Activated naive CD4-positive, alpha-beta T cell treated with anti-CD3 and anti-CD28 coated beads, Interleukin-2, amount 50 U/mL, for 72 hours (primary cell): ENCODE results near the gene ZNF425. TPM values are rescaled to one million over a fixed set of nuclear protein-coding genes. Genes with fewer than 3 reads are reported as not detected.
A peak's percentile ranks its signal among the peaks of the same experiment; 100 is the strongest.

Experiments used
- ATAC-seq, 2 donors: fragments of 150-1000 bp; cut with Tn5 transposase; 2 replicates each; pipeline ENCODE4 v1.10.0; 2021; ENCODE audit warnings: mild to moderate bottlenecking in 2 of 2, moderate library complexity in 2 of 2
- DNase-seq, 2 donors: peaks; one replicate each; pipeline ENCODE4 v3.0.0; 2021 to 2022; ENCODE audit warnings: low spot score in 2 of 2
- H3K27ac Mint-ChIP-seq, 2 donors: one replicate each; pipeline ENCODE4 v1.8.0; 2022; ENCODE audit warnings: mild to moderate bottlenecking in 2 of 2, mixed read lengths in 2 of 2
- H3K36me3 Mint-ChIP-seq, 2 donors: one replicate each; pipeline ENCODE4 v1.8.0; 2022; ENCODE audit warnings: mixed read lengths in 2 of 2
- H3K9me3 Mint-ChIP-seq, 2 donors: one replicate each; pipeline ENCODE4 v1.8.0; 2022; ENCODE audit warnings: mixed read lengths in 2 of 2
- total RNA-seq, 2 donors: library from RNA; stranded (reverse); gene quantifications; one replicate each; pipeline ENCODE4 v1.2.3, GENCODE V29; 2022

The ZNF425 gene
- under 1 TPM; 0.34 to 0.45 TPM for total RNA-seq

DNA sequence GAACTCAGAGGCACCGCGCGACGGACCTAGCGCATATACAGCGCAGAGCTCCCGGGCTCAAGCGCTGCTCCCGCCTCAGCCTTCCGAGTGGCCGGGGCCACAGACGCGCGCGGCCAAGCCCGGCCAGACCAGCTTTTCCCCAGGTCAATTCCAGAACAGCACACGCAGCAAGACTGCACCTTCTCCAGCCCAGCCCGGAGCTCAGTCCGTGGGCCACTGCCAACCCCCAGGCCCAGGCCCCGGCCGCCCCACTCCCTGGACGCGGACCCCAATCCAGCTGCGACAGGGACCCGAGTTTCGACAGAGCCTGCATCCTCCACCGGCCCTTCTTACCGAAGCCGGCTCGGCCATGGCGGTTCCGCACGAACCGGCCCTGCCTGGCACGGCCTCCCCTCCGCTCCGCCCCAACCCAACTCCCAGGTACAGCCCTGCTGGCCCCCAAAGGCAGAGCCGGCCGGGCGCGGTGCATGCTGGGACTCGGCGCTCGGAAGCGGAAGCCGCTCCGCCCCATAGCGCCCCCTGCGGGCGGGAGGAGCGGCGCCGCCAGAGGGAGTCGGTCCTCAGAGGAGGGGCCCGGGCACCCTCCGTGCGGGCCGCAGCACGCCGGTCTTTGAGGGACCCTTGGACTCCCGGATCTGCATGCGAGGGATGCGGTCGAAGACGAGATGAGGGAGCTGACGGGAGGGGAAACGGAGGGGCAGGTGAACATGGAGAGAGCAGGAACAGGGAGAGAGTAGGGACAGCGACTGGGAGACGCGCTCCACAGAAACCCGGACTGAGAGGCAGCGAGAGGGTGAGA is at the start of gene ZNF425:
Gene ZNF425 (minus strand): TSS at position 462 of the 799 bp plus-strand sequence. CDS start 111 bp downstream, at position 351.
- DNase-seq (peak; percentile 94 to 98), ATAC-seq (peak; percentile 87)
- peaks cover 5 to 6% of the 10 kb centered on the region in 2 donors for H3K9me3 Mint-ChIP-seq
- peaks cover 39 to 49% of the 10 kb centered on the region in 2 donors for H3K36me3 Mint-ChIP-seq
- peak within 1 kb of the TSS; percentile 96 to 100 for H3K27ac Mint-ChIP-seq

GRCh38 chr7:149175150-149175549 is 49.0 kb upstream of the ZNF425 start:
- no peak overlapping the region for H3K27ac Mint-ChIP-seq
- peaks cover 15 to 19% of the 10 kb centered on the region in 2 donors for H3K36me3 Mint-ChIP-seq
- no peaks in the 10 kb centered on the region for H3K9me3 Mint-ChIP-seq
- ATAC-seq (no peak), DNase-seq (no peak)

DNA sequence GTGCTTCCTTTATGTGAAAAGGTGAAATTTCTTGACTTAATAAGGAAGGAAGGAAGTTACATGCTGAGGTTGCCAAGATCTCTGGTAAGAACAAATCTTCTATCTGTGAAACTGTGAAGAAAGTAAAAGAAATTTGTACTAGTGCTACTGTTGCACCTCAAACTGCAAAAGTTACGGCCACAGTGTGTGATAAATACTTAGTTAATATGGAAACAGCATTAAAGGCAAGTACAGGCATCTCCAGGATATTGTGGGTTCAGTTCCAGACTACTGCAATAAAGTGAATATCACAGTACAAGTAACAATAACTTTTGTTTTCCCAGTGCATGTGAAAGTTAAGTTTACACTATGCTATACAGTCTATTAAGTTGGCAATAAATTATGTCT is 46.4 kb upstream of the ZNF425 start:
- H3K36me3 Mint-ChIP-seq, result peaks cover 0 to 9% of the 10 kb centered on the region in 2 donors
- ATAC-seq (no peak), DNase-seq (no peak)
- no peaks in the 10 kb centered on the region for H3K9me3 Mint-ChIP-seq
- no peak overlapping the region for H3K27ac Mint-ChIP-seq

DNA sequence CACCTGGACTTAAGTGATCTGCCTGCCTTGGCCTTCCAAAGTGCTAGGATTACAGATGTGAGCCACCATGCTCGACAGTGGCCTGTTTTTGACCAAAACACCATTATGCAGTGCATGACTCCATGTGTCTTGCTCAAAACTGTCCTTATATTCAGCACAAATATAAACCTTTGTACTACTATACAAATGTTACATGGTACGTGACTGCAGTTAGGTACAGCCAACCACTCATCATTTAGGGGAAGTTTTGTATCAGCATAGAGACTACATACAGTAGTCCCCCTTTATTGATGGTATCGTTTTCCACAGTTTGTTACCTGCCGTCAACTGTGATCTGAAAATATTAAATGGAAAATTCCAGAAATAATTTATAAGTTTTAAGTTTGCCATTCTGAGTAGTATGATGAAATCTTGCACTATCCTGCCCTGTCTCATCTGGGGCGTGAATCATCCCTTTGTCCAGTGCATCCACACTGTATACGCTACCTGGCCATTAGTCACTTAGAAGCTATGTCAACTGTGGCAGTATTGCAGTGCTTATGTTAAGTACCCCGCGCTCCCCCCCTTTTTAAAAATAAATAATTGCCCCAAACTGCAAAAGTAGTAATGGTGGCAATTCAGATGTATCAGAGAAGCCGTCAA is 45.9 kb upstream of the ZNF425 start:
- Mint-ChIP-seq H3K9me3 (no peaks in the 10 kb centered on the region), H3K36me3 (peaks cover 0 to 4% of the 10 kb centered on the region in 2 donors), H3K27ac (no peak overlapping the region)
- no peak for DNase-seq
- no peak for ATAC-seq

- H3K9me3 Mint-ChIP-seq, result no peaks in the 10 kb centered on the region
- DNase-seq (no peak), ATAC-seq (no peak)
- peak overlapping the region in 1 of 2 donors; percentile 68 for H3K27ac Mint-ChIP-seq
- no peaks in the 10 kb centered on the region for H3K36me3 Mint-ChIP-seq
These were observed 40.7 kb upstream of the ZNF425 start for GRCh38 chr7:149166630-149167352.

DNA sequence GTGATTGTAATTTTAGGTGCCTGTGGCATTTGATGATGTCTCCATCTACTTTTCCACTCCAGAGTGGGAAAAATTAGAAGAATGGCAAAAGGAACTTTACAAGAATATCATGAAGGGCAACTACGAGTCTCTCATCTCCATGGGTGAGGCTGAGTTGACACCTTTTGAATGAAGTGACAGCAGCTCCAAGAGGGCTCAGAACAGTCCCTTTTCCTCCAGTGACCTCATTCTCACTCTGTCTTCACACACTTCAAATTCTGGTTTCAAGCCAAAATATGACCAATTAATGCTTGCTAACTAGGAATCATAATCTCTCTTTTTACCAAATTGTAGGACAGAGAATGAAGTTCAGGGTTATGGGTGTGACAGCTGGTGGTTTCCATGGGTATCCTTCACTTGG is 40.0 kb upstream of the ZNF425 start:
- no peaks in the 10 kb centered on the region for H3K36me3 Mint-ChIP-seq
- no peak for DNase-seq
- H3K9me3 Mint-ChIP-seq, result no peaks in the 10 kb centered on the region
- peak in 1 of 2 donors; percentile 43 for ATAC-seq
- peak overlapping the region in 1 of 2 donors; percentile 74 for H3K27ac Mint-ChIP-seq

DNA sequence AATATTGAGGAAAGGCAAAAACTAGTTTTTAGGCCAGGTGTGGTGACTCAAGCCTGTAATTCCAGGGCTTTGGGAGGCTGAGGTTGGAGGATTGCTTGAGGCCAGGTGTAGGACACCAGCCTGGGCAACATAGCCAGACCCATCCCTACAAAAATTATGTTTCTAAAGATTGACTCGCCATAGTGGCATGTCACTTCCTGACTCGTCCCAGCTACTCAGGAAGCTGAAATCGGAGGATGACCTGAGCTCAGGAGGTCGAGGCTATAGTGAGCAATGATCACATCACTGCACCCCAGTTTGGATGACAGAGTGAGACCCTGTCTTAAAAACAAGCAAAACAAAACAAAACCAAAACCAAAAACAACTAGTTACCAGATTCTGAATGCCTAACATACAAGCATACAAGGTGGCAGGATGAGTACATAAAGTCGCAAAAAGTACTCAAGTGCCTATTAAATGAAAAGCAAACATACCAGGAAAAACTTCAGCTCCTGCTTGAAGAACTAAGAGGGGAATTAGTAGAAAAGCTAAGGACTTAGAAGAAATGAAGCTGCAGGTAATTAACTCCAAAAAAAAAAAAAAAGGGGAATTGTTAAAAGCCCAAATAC is 35.2 kb upstream of the ZNF425 start:
- H3K36me3 Mint-ChIP-seq, result peaks cover 5 to 13% of the 10 kb centered on the region in 2 donors
- DNase-seq, result no peak
- peak; percentile 62 to 73 for ATAC-seq
- no peaks in the 10 kb centered on the region for H3K9me3 Mint-ChIP-seq
- peak overlapping the region; percentile 67 to 78 for H3K27ac Mint-ChIP-seq

- peaks cover 11 to 31% of the 10 kb centered on the region in 2 donors for H3K36me3 Mint-ChIP-seq
These were observed 30.8 kb upstream of the ZNF425 start for GRCh38 chr7:149156898-149157297.

DNA sequence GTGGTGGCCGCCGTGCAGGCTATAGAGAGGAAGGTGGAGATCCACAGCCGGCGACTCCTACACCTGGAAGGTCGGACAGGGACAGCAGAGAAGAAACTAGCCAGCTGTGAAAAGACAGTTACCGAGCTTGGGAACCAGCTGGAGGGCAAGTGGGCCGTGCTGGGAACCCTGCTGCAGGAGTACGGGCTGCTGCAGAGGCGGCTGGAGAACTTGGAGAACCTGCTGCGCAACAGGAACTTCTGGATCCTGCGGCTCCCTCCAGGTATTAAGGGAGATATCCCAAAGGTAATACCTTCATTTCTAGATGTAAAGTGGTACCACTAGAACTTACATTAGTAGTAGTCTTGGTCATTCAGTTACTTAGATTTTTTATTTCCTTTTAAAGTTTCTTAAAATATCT is 27.9 kb upstream of the ZNF425 start:
- no peak for ATAC-seq
- H3K36me3 Mint-ChIP-seq, result peaks cover 11 to 31% of the 10 kb centered on the region in 2 donors
- DNase-seq, result no peak
- peak overlapping the region; percentile 25 to 37 for H3K27ac Mint-ChIP-seq
- no peaks in the 10 kb centered on the region for H3K9me3 Mint-ChIP-seq

More at GRCh38 chr7:149156898-149157297, 30.8 kb upstream of the ZNF425 start:
- Mint-ChIP-seq H3K27ac (no peak overlapping the region), H3K9me3 (no peaks in the 10 kb centered on the region)
- no peak for DNase-seq
- ATAC-seq, result no peak

GRCh38 chr7:149153346-149153745 is 27.2 kb upstream of the ZNF425 start:
- H3K36me3 Mint-ChIP-seq, result peaks cover 10 to 31% of the 10 kb centered on the region in 2 donors
- ATAC-seq, result no peak
- DNase-seq, result no peak
- peak overlapping the region in 1 of 2 donors; percentile 25 for H3K27ac Mint-ChIP-seq
- no peaks in the 10 kb centered on the region for H3K9me3 Mint-ChIP-seq

GRCh38 chr7:149150981-149151380 is 24.9 kb upstream of the ZNF425 start:
- Mint-ChIP-seq H3K9me3 (no peaks in the 10 kb centered on the region), H3K36me3 (peaks cover 11 to 15% of the 10 kb centered on the region in 2 donors), H3K27ac (peak overlapping the region in 1 of 2 donors; percentile 9)
- DNase-seq, result no peak
- no peak for ATAC-seq

- H3K9me3 Mint-ChIP-seq, result no peaks in the 10 kb centered on the region
- DNase-seq (peak; percentile 64 to 83), ATAC-seq (peak; percentile 47 to 65)
- H3K36me3 Mint-ChIP-seq, result peaks cover 5 to 7% of the 10 kb centered on the region in 2 donors
- H3K27ac Mint-ChIP-seq, result peak overlapping the region; percentile 94
These were observed 21.9 kb upstream of the ZNF425 start for GRCh38 chr7:149147752-149148653.

DNA sequence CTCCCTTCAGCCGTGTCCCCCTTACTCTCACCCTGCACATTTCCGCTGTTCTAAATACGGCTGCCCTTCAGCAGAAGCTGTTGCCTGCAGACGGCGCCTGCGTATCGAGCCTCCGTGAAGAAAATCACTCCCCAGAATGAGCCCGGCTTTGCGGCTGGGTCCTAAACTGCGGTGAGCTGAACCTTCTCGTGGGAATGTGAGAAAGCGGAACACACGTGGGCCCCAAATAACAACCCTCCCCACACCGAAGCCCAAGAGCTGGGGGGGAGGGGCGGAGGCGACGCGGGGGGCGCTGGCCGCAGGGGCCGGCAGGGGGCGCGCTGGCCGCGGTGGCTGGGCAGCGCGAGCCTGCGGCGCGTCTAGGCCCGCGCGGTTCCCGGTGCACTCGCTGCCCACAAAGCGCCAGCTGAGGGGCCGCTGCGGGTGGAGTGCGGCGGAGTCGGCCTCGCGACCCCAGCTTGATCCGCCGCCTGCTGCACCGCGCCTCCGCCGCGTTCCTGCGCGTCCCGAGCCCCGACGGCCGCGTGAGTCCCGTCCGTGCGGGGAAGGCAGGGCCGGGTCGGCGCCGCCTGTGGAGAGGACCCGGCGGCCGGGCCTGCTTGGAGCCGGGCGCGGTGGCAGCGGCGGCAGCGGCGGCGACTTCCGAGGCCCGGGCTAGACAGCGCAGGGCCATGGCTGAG is 21.1 kb upstream of the ZNF425 start, which contains the start of gene ZNF398:
Gene ZNF398 (plus strand): TSS at position 382 of the 680 bp plus-strand sequence. CDS start 290 bp downstream, at position 672.
- ATAC-seq (peak; percentile 79 to 84), DNase-seq (peak; percentile 79 to 83)
- Mint-ChIP-seq H3K27ac (peak within 1 kb of the TSS; percentile 94), H3K9me3 (no peaks in the 10 kb centered on the region), H3K36me3 (peaks cover 5 to 7% of the 10 kb centered on the region in 2 donors)

DNA sequence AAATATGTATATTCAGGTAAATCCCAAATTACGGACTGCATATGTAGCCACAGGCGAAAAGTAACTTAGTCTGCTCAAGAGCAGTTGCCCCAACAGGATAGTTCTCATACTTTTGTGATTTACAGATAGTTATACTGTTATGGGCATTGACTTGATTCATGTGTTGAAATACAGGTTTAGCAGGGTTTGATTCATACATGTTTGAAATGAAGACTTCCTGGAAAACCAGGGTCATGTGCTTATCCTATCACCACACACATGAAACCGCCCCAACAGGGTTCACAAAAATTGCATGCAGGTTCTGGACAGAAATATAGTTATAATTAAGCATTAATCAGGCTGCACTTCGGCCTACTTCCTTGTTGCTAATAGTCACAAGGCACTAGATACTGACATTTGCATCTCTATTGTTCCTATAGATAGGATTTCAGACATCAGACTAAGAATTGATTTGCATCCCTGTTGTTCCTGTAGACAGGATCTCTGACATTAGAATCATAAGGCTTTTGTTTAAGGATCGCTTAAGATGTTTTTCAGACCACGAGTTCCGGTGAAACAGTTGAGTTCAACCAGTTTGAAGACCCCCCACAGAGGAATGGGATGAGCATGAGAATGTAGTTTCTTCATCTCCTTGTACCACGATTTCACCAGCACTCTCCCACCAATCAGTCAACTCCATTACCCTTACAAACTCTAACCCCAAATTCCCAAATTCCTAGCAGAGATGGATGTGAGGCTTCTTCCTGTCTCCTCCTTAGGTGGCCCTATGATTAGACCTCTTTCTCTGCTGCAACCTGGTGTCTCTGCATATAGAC is 19.1 kb upstream of the ZNF425 start:
- peaks cover 5 to 7% of the 10 kb centered on the region in 2 donors for H3K36me3 Mint-ChIP-seq
- ATAC-seq (no peak), DNase-seq (no peak)
- no peaks in the 10 kb centered on the region for H3K9me3 Mint-ChIP-seq
- peak overlapping the region in 1 of 2 donors; percentile 94 for H3K27ac Mint-ChIP-seq
